HCT116 (cell line): ENCODE measurements around the gene FAM3B. TPM values are rescaled to one million over a fixed set of nuclear protein-coding genes. Genes with fewer than 3 reads are reported as not detected.

Experiments
- ATAC-seq: fragments of 200-7000 bp; cut with Tn5 transposase; 2 replicates; pipeline ENCODE4 v1.9.1; 2020; ENCODE audit warnings: mild to moderate bottlenecking, moderate library complexity
- BruUV-seq: library from RNA; stranded (reverse); fragments of 400-500 nt; replicated peaks from 2 replicates; lab custom pipeline; 2021; lab: Mats Ljungman, UMichigan
- CTCF ChIA-PET: fragments of 300-600 bp; sonication (Branson Sonifier 250); formaldehyde crosslinking; loops from one replicate; lab custom pipeline; 2021; ENCODE audit warnings: antibody characterized with exemption; lab: Charles Lee
- POLR2A ChIA-PET: fragments of 300-600, 350-600 bp; sonication (Branson Sonifier 250); formaldehyde crosslinking; loops from one replicate; lab custom pipeline; 2021; ENCODE audit warnings: antibody characterized with exemption; lab: Charles Lee
- RAD21 ChIA-PET, 2 experiments: fragments of 300-600 bp; sonication (Branson Sonifier 250); formaldehyde crosslinking; loops; one replicate each; lab custom pipeline; 2023; ENCODE audit warnings: low total read pairs in 2 of 2; ENCODE audit not compliant: uncharacterized antibody in 2 of 2, unreplicated experiment in 2 of 2, low non-redundant PET in 1 of 2; lab: Charles Lee
- DNase-seq: peaks from one replicate; pipeline ENCODE4 v3.0.0-alpha.2; 2010; ENCODE audit warnings: low read depth, low spot score
- H2AFZ ChIP-seq: fragments of 200-600 bp; shearing (Covaris generic), sonication (generic); 2 replicates; pipeline ENCODE4 v1.6.1; 2017; ENCODE audit warnings: low read depth, mixed run types, mixed read lengths, antibody characterized with exemption, low read length; ENCODE audit not compliant: poor library complexity, severe bottlenecking
- H3K27ac ChIP-seq: 2 replicates; pipeline ENCODE4 v1.5.1; 2012; ENCODE audit warnings: low read depth, low read length
- H3K27me3 ChIP-seq: fragments of 200-600 bp; sonication (generic); 2 replicates; pipeline ENCODE4 v1.6.1; 2016; ENCODE audit warnings: mixed run types, low read length, mixed read lengths; ENCODE audit not compliant: insufficient read depth
- H3K36me3 ChIP-seq, 2 experiments: fragments of 200-500 bp in 1 of 2; fragments of 200-600 bp in 1 of 2; sonication (Bioruptor generic) in 1 of 2; sonication (generic) in 1 of 2; 2 replicates each; pipeline versions ENCODE4 v1.5.1 to v1.6.1; 2014 to 2016; ENCODE audit warnings: low read length in 2 of 2, inconsistent platforms in 1 of 2, mixed read lengths in 1 of 2, mixed run types in 1 of 2; ENCODE audit not compliant: insufficient read depth in 2 of 2, control insufficient read depth in 1 of 2
- H3K4me1 ChIP-seq, 2 experiments: fragments of 200-600 bp in 1 of 2; sonication (generic) in 1 of 2; 2 replicates each; pipeline versions ENCODE4 v1.5.1 to v1.6.1; 2012 to 2017; ENCODE audit warnings: low read length in 2 of 2, inconsistent platforms in 1 of 2, mild to moderate bottlenecking in 1 of 2, mixed read lengths in 1 of 2, mixed run types in 1 of 2, moderate library complexity in 1 of 2; ENCODE audit not compliant: insufficient read depth in 2 of 2, control insufficient read depth in 1 of 2
- H3K4me2 ChIP-seq: fragments of 200-600 bp; sonication (generic); 2 replicates; pipeline ENCODE4 v1.6.1; 2017; ENCODE audit warnings: mixed run types, low read length, mixed read lengths
- H3K4me3 ChIP-seq, 2 experiments: fragments of 200-600 bp in 1 of 2; sonication (generic) in 1 of 2; replicated peaks in 1 of 2; 2 replicates each; pipeline ENCODE4 v1.5.1; 2011 to 2016; ENCODE audit warnings: low read length in 2 of 2, control low read depth in 1 of 2, low read depth in 1 of 2, mild to moderate bottlenecking in 1 of 2, mixed read lengths in 1 of 2, mixed run types in 1 of 2
- H3K79me2 ChIP-seq: fragments of 200-600 bp; sonication (generic); 2 replicates; pipeline ENCODE4 v1.6.1; 2017; ENCODE audit warnings: mild to moderate bottlenecking, mixed run types, low read length, moderate library complexity, mixed read lengths; ENCODE audit not compliant: insufficient read depth
- H3K9ac ChIP-seq: fragments of 200-600 bp; sonication (generic); 2 replicates; pipeline ENCODE4 v1.6.1; 2016; ENCODE audit warnings: low read length, mixed read lengths
- H3K9me2 ChIP-seq: fragments of 200-600 bp; sonication (generic), shearing (Covaris generic); 2 replicates; pipeline ENCODE4 v1.6.1; 2017; ENCODE audit warnings: mixed run types, mild to moderate bottlenecking, moderate library complexity; ENCODE audit not compliant: insufficient read depth
- H3K9me3 ChIP-seq, 2 experiments: fragments of 200-500 bp in 1 of 2; fragments of 200-600 bp in 1 of 2; sonication (Bioruptor generic) in 1 of 2; sonication (generic) in 1 of 2; 2 replicates each; pipeline ENCODE4 v1.6.1; 2014 to 2017; ENCODE audit warnings: low read length in 2 of 2, mixed read lengths in 2 of 2, inconsistent platforms in 1 of 2, low read depth in 1 of 2, mild to moderate bottlenecking in 1 of 2, mixed run types in 1 of 2, moderate library complexity in 1 of 2; ENCODE audit not compliant: control insufficient read depth in 1 of 2, insufficient read depth in 1 of 2
- H4K20me1 ChIP-seq: fragments of 200-600 bp; sonication (generic), shearing (Covaris generic); 2 replicates; pipeline ENCODE4 v1.6.1; 2017; ENCODE audit warnings: mixed run types, mild to moderate bottlenecking, moderate library complexity; ENCODE audit not compliant: insufficient read depth
- CEBPB ChIP-seq: IDR thresholded peaks from 2 replicates; pipeline ENCODE4 v1.6.1; 2012; ENCODE audit warnings: low read depth
- CTCF ChIP-seq, 3 experiments: fragments of 200-600 bp in 1 of 3; sonication (generic) in 1 of 3; IDR thresholded peaks in 2 of 3; conservative IDR thresholded peaks in 1 of 3; 2 replicates each; pipeline ENCODE4 v1.5.1; 2012 to 2017; ENCODE audit warnings: low read depth in 2 of 3, low read length in 2 of 3, antibody characterized with exemption in 1 of 3, borderline replicate concordance in 1 of 3, control low read depth in 1 of 3, mild to moderate bottlenecking in 1 of 3, mixed read lengths in 1 of 3, mixed run types in 1 of 3, moderate library complexity in 1 of 3; ENCODE audit not compliant: insufficient read depth in 1 of 3
- EZH2 ChIP-seq: fragments of 200-600 bp; sonication (generic); IDR thresholded peaks from 2 replicates; pipeline ENCODE4 v1.6.1; 2017; ENCODE audit warnings: antibody characterized with exemption, mixed run types
- EZH2phosphoT487 ChIP-seq: fragments of 200-600 bp; IDR thresholded peaks from 2 replicates; pipeline ENCODE4 v1.6.1; 2018; ENCODE audit warnings: antibody characterized with exemption, borderline replicate concordance
- FOSL1 ChIP-seq: IDR thresholded peaks from 2 replicates; pipeline ENCODE4 v1.6.1; 2012; ENCODE audit warnings: low read depth
- JUND ChIP-seq: IDR thresholded peaks from 2 replicates; pipeline ENCODE4 v1.6.1; 2012
- RAD21 ChIP-seq: IDR thresholded peaks from 2 replicates; pipeline ENCODE4 v1.6.1; 2012; ENCODE audit warnings: low read depth, mild to moderate bottlenecking
- REST ChIP-seq: IDR thresholded peaks from 2 replicates; pipeline ENCODE4 v1.6.1; 2012; ENCODE audit warnings: low read depth
- SIN3A ChIP-seq: IDR thresholded peaks from 2 replicates; pipeline ENCODE4 v1.6.1; 2012; ENCODE audit warnings: low read depth
- SP1 ChIP-seq: IDR thresholded peaks from 2 replicates; pipeline ENCODE4 v1.6.1; 2012; ENCODE audit warnings: low read depth
- TCF7L2 ChIP-seq: IDR thresholded peaks from 2 replicates; pipeline ENCODE4 v1.7.0; 2011; ENCODE audit warnings: borderline replicate concordance, inconsistent platforms; ENCODE audit not compliant: insufficient read depth, insufficient read length; ENCODE audit errors: extremely low read depth
- YY1 ChIP-seq: IDR thresholded peaks from 2 replicates; pipeline ENCODE4 v1.6.1; 2011; ENCODE audit warnings: low read length, low read depth, moderate library complexity, mild to moderate bottlenecking; ENCODE audit not compliant: insufficient replicate concordance; ENCODE audit errors: extremely low read depth
- ZFX ChIP-seq: fragments of 450-650 bp; IDR thresholded peaks from 2 replicates; pipeline ENCODE4 v1.6.1; 2017
- intact Hi-C: fragments of 100-400 bp; cut with micrococcal nuclease; formaldehyde crosslinking; loops from 2 replicates; pipeline ENCODE4 v1.10.0; 2022
- total RNA-seq: library from RNA; stranded (reverse); gene quantifications from one replicate; pipeline ENCODE4 v1.2.1, GENCODE V29; 2021; ENCODE audit not compliant: unreplicated experiment
- TF ChIP-seq, protein P1 (sequence below): IDR thresholded peaks from 2 replicates; pipeline ENCODE4 v1.6.1; 2011; ENCODE audit warnings: mild to moderate bottlenecking, low read length, moderate library complexity; ENCODE audit not compliant: insufficient replicate concordance; ENCODE audit errors: extremely low read depth

Gene FAM3B
- total RNA-seq, 1 experiment from 2014 or later: not detected

DNA sequence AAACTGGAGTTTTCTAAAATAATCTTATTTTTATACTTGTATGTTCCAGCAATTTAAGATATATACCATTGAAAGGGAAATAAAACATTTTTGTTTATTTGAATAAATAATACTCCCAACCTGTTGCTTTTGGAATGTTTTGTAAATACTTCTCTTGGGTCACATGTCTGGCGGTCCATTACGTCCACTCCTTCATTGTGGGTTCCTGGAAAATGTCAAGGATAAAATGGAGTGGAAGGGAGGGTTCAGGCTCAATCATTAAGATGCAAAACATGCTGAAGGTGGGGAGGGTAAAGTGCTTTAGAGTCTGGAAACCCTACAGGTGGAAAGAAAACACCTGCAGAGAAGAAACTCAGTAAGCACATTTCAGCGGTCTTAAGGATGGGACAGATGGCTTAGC, 34.2 kb upstream of the FAM3B start:
- no peak for TF ChIP-seq CTCF (IDR thresholded peaks at IDR 0.05 in 2 of 3, conservative IDR thresholded peaks at IDR 0.05 in 1 of 3; ENCODE audit: borderline replicate concordance in 1 of 3, insufficient read depth in 1 of 3, low read depth in 2 of 3, low read length in 2 of 3)
- no peak for TF ChIP-seq CEBPB
- no peak for TF ChIP-seq SIN3A
- TF ChIP-seq JUND: no peak
- TF ChIP-seq EZH2phosphoT487: no peak
- TF ChIP-seq, protein P1, sequence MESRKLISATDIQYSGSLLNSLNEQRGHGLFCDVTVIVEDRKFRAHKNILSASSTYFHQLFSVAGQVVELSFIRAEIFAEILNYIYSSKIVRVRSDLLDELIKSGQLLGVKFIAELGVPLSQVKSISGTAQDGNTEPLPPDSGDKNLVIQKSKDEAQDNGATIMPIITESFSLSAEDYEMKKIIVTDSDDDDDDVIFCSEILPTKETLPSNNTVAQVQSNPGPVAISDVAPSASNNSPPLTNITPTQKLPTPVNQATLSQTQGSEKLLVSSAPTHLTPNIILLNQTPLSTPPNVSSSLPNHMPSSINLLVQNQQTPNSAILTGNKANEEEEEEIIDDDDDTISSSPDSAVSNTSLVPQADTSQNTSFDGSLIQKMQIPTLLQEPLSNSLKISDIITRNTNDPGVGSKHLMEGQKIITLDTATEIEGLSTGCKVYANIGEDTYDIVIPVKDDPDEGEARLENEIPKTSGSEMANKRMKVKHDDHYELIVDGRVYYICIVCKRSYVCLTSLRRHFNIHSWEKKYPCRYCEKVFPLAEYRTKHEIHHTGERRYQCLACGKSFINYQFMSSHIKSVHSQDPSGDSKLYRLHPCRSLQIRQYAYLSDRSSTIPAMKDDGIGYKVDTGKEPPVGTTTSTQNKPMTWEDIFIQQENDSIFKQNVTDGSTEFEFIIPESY: no peak
- TF ChIP-seq TCF7L2: no peak
- TF ChIP-seq YY1: no peak
- TF ChIP-seq REST: no peak
- no peak for TF ChIP-seq SP1
- TF ChIP-seq ZFX: no peak
- TF ChIP-seq RAD21: no peak
- no peak for TF ChIP-seq EZH2
- no peak for TF ChIP-seq FOSL1

More for the DNA sequence above, 34.2 kb upstream of the FAM3B start:
- H4K20me1 ChIP-seq: no peaks in the 10 kb centered on the region
- H3K9me3 ChIP-seq: no peaks in the 10 kb centered on the region
- H3K27me3 ChIP-seq: peaks cover 5% of the 10 kb centered on the region; the same call in 1 of the 2 replicates
- no peak overlapping the region for H3K9ac ChIP-seq
- DNase-seq (no peak), ATAC-seq (no peak)
- H3K9me2 ChIP-seq: no peaks in the 10 kb centered on the region
- no peak overlapping the region for H3K27ac ChIP-seq
- H3K4me1 ChIP-seq: no peaks in the 10 kb centered on the region
- intact Hi-C loops: loop anchor here (2.0 to 5.0 kb wide), 2 partner anchors 78 to 495 kb away; no protein-coding TSS in a partner anchor
- H2AFZ ChIP-seq: no peak overlapping the region
- CTCF ChIA-PET: interaction anchor here (0.8 to 3.5 kb wide), 16 partner anchors 10 to 835 kb away, joined by 3 to 82 read pairs (median 7); partner anchors contain the start of gene MX2
- H3K4me3 ChIP-seq: no peak overlapping the region
- BruUV-seq: no TSS peak
- no peaks in the 10 kb centered on the region for H3K79me2 ChIP-seq
- no peak overlapping the region for H3K4me2 ChIP-seq
- RAD21 ChIA-PET: interaction anchor here (1.2 to 2.5 kb wide), 3 partner anchors 78 to 330 kb away, joined by 4 to 14 read pairs (median 12); no protein-coding TSS in a partner anchor
- POLR2A ChIA-PET: interaction anchor here (1.6 kb wide), 1 partner anchor 177 kb away, joined by 3 read pairs; no protein-coding TSS in a partner anchor
- no peaks in the 10 kb centered on the region for H3K36me3 ChIP-seq
